OCI-LY7 (cell line): ENCODE results near the gene ZNF410.

ENCODE experiments used
- EZH2phosphoT487 ChIP-seq: fragments of 200-600 bp; sonication (generic); IDR thresholded peaks from 2 replicates; pipeline ENCODE4 v1.6.1; 2018; ENCODE audit warnings: low read depth, borderline replicate concordance, mild to moderate bottlenecking, mixed run types, antibody characterized with exemption, low read length, moderate library complexity, mixed read lengths
- TF ChIP-seq, protein P1 (sequence below): fragments of 200-600 bp; sonication (generic); conservative IDR thresholded peaks from 2 replicates; pipeline ENCODE4 v1.5.1; 2014; ENCODE audit warnings: mild to moderate bottlenecking, antibody characterized with exemption, low read length, moderate library complexity, mixed read lengths

DNA sequence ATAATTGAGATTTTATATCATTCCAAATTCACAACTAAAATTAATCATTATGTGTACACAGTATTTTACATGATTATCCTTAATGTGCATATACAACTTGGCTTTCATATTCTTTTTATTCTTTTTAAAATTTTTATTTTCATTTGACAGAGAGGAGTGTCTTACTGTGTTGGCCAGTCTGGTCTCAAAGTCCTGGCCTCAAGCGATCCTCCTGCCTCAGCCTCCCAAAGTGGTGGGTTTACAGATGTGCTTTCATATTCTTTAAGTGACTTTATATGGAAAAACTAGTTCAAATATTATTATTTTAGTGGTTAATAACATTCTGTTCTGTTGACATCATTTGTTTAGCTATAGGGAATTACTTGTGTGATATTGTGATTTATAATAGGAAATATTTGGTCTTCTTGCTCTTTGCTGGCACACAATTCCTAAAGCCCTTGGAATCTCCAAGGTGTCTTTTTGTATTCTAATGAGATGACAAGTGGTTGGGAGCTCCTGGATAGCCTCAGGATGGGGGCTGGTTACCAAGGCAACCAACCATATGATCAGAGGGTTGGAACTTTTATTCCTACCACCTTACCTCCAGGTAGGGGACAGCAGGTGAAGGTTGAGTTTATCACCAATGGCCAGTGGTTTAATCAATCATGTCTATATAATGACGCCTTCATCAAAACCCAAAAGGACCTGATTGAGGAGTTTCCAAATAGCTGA lies 16.0 kb upstream of the ZNF410 start:
- no peak for TF ChIP-seq EZH2phosphoT487
- TF ChIP-seq, protein P1, sequence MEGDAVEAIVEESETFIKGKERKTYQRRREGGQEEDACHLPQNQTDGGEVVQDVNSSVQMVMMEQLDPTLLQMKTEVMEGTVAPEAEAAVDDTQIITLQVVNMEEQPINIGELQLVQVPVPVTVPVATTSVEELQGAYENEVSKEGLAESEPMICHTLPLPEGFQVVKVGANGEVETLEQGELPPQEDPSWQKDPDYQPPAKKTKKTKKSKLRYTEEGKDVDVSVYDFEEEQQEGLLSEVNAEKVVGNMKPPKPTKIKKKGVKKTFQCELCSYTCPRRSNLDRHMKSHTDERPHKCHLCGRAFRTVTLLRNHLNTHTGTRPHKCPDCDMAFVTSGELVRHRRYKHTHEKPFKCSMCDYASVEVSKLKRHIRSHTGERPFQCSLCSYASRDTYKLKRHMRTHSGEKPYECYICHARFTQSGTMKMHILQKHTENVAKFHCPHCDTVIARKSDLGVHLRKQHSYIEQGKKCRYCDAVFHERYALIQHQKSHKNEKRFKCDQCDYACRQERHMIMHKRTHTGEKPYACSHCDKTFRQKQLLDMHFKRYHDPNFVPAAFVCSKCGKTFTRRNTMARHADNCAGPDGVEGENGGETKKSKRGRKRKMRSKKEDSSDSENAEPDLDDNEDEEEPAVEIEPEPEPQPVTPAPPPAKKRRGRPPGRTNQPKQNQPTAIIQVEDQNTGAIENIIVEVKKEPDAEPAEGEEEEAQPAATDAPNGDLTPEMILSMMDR: no peak
